Hepatocyte (in vitro differentiated cells): ENCODE results near the gene C16orf92.

Experiments used
- EZH2phosphoT487 ChIP-seq: fragments of 200-600 bp; sonication (generic); IDR thresholded peaks from one replicate; pipeline ENCODE4 v1.6.1; 2018; ENCODE audit warnings: antibody characterized with exemption, mild to moderate bottlenecking, low read depth, moderate library complexity; ENCODE audit not compliant: unreplicated experiment, severe bottlenecking
- TF ChIP-seq, protein P1 (sequence below): fragments of 200-600 bp; sonication (generic); IDR thresholded peaks from 2 replicates; pipeline ENCODE4 v1.5.1; 2016; ENCODE audit warnings: antibody characterized with exemption, mild to moderate bottlenecking; ENCODE audit not compliant: poor library complexity

DNA sequence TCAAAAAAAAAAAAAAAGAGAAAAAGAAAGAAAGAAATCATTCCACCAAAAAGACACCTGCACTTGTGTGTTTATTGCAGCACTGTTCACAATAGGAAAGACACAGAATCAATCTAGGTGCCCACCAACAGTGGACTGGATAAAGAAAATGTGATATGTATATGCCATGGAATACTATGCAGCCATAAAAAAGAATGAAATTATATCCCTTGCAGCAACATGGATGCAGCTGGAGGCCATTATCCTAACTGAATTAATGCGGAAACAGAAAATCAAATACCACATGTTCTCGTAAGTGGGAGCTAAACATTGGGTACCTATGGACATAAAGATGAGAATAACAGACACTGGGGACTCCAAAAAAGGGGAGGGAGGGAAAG lies 5.7 kb upstream of the C16orf92 start:
- TF ChIP-seq, protein P1, sequence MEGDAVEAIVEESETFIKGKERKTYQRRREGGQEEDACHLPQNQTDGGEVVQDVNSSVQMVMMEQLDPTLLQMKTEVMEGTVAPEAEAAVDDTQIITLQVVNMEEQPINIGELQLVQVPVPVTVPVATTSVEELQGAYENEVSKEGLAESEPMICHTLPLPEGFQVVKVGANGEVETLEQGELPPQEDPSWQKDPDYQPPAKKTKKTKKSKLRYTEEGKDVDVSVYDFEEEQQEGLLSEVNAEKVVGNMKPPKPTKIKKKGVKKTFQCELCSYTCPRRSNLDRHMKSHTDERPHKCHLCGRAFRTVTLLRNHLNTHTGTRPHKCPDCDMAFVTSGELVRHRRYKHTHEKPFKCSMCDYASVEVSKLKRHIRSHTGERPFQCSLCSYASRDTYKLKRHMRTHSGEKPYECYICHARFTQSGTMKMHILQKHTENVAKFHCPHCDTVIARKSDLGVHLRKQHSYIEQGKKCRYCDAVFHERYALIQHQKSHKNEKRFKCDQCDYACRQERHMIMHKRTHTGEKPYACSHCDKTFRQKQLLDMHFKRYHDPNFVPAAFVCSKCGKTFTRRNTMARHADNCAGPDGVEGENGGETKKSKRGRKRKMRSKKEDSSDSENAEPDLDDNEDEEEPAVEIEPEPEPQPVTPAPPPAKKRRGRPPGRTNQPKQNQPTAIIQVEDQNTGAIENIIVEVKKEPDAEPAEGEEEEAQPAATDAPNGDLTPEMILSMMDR, result no peak
- no peak for TF ChIP-seq EZH2phosphoT487
